Upper lobe of left lung (tissue), 4 donors: Measurements from ENCODE around the gene ACYP1.

Source experiments
- EP300 ChIP-seq, 4 donors: sonication (generic); formaldehyde crosslinking; IDR thresholded peaks; one replicate each; pipeline ENCODE4 v1.5.1; 2017; ENCODE audit warnings: antibody characterized with exemption in 4 of 4, control low read depth in 2 of 4
- POLR2AphosphoS5 ChIP-seq, 2 donors: sonication (generic); formaldehyde crosslinking; IDR thresholded peaks; one replicate each; pipeline ENCODE4 v1.5.1; 2017; ENCODE audit warnings: antibody characterized with exemption in 2 of 2
- TF ChIP-seq, protein P1 (sequence below), 6 experiments: fragments of 450-650 bp in 4 of 6; fragments of 200-600 bp in 2 of 6; sonication (generic) in 2 of 6; IDR thresholded peaks; one replicate each; pipeline ENCODE4 v1.5.1; 2016 to 2019; ENCODE audit warnings: antibody characterized with exemption in 6 of 6

DNA sequence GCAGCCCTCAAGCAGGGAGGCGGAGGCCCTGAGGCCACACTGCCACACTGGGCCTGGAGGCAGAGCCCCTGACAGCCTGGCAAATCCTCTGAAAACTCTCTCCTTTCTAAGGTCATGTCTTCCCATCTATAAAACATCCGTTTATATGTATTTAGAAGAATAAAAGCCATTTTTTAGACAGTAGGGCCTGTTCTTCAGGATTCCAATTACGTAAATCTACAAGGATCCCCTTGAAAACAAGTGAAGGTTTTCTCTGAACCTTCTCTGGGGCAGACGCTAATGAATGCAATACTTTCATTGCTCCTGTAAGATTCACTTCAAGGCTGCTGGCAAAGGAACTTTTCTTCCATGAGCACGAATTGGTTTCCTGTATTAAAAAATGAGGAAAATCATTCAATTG, 48.3 kb downstream of the ACYP1 start:
- TF ChIP-seq POLR2AphosphoS5 (IDR thresholded peaks at IDR 0.05) (no peak), EP300 (IDR thresholded peaks at IDR 0.05) (no peak)
- TF ChIP-seq, protein P1, sequence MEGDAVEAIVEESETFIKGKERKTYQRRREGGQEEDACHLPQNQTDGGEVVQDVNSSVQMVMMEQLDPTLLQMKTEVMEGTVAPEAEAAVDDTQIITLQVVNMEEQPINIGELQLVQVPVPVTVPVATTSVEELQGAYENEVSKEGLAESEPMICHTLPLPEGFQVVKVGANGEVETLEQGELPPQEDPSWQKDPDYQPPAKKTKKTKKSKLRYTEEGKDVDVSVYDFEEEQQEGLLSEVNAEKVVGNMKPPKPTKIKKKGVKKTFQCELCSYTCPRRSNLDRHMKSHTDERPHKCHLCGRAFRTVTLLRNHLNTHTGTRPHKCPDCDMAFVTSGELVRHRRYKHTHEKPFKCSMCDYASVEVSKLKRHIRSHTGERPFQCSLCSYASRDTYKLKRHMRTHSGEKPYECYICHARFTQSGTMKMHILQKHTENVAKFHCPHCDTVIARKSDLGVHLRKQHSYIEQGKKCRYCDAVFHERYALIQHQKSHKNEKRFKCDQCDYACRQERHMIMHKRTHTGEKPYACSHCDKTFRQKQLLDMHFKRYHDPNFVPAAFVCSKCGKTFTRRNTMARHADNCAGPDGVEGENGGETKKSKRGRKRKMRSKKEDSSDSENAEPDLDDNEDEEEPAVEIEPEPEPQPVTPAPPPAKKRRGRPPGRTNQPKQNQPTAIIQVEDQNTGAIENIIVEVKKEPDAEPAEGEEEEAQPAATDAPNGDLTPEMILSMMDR (IDR thresholded peaks at IDR 0.05): no peak
